Activated T-helper 17 cell treated with anti-CD3 and anti-CD28 coated beads, Interleukin-2, amount 50 U/mL, for 72 hours (primary cell): ENCODE data around the gene OR10A4. TPM values are rescaled to one million over a fixed set of nuclear protein-coding genes. Genes with fewer than 3 reads are reported as not detected.
"Not testable (repeated sequence)": the region's sequence is repeated elsewhere in the genome, so short reads cannot be mapped to it uniquely, and the experiment has no call there.

Source experiments
- ATAC-seq: fragments of 150-1000 bp; cut with Tn5 transposase; replicated peaks from 2 replicates; pipeline ENCODE4 v1.10.0; 2021; ENCODE audit warnings: mild to moderate bottlenecking, moderate library complexity
- H3K27ac Mint-ChIP-seq: one replicate; pipeline ENCODE4 v1.8.0; 2022; ENCODE audit warnings: mixed read lengths
- H3K27me3 Mint-ChIP-seq: one replicate; pipeline ENCODE4 v1.8.0; 2022; ENCODE audit warnings: mixed read lengths
- H3K36me3 Mint-ChIP-seq: one replicate; pipeline ENCODE4 v1.8.0; 2022; ENCODE audit warnings: low read depth, mild to moderate bottlenecking, mixed read lengths
- H3K4me1 Mint-ChIP-seq: one replicate; pipeline ENCODE4 v1.8.0; 2022; ENCODE audit warnings: mixed read lengths
- H3K4me3 Mint-ChIP-seq: one replicate; pipeline ENCODE4 v1.8.0; 2022; ENCODE audit warnings: mild to moderate bottlenecking, mixed read lengths
- H3K9me3 Mint-ChIP-seq: one replicate; pipeline ENCODE4 v1.8.0; 2022; ENCODE audit warnings: mixed read lengths
- total RNA-seq, 2 donors: library from RNA; stranded (reverse); gene quantifications; one replicate each; pipeline ENCODE4 v1.2.3, GENCODE V29; 2022

The OR10A4 gene, protein sequence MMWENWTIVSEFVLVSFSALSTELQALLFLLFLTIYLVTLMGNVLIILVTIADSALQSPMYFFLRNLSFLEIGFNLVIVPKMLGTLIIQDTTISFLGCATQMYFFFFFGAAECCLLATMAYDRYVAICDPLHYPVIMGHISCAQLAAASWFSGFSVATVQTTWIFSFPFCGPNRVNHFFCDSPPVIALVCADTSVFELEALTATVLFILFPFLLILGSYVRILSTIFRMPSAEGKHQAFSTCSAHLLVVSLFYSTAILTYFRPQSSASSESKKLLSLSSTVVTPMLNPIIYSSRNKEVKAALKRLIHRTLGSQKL
- not detected for total RNA-seq

GRCh38 chr11:6876325-6876724, at the start of gene OR10A4:
Gene OR10A4, plus strand, starts transcription at chr11:6876625. Its CDS starts 23 bp downstream, at chr11:6876648.
- ATAC-seq = no peak
- H3K9me3 Mint-ChIP-seq = no peaks in the 10 kb centered on the region
- H3K36me3 Mint-ChIP-seq = no peaks in the 10 kb centered on the region
- H3K27ac Mint-ChIP-seq = no peak within 1 kb of the TSS
- peaks cover 24% of the 10 kb centered on the region for H3K27me3 Mint-ChIP-seq
- H3K4me3 Mint-ChIP-seq = no peak within 1 kb of the TSS
- no peaks in the 10 kb centered on the region for H3K4me1 Mint-ChIP-seq

- Mint-ChIP-seq H3K27me3 (peaks cover 30% of the 10 kb centered on the region), H3K9me3 (no peaks in the 10 kb centered on the region), H3K27ac (no peak overlapping the region), H3K4me3 (no peak overlapping the region), H3K36me3 (no peaks in the 10 kb centered on the region), H3K4me1 (no peaks in the 10 kb centered on the region)
- ATAC-seq = no peak
Observed at GRCh38 chr11:6828103-6828502, 48.3 kb upstream of the OR10A4 start.

GRCh38 chr11:6833356-6833755, 43.1 kb upstream of the OR10A4 start:
- H3K36me3 Mint-ChIP-seq = no peaks in the 10 kb centered on the region
- H3K27me3 Mint-ChIP-seq = peaks cover 16% of the 10 kb centered on the region
- no peaks in the 10 kb centered on the region for H3K4me1 Mint-ChIP-seq
- no peak overlapping the region for H3K4me3 Mint-ChIP-seq
- no peak overlapping the region for H3K27ac Mint-ChIP-seq
- H3K9me3 Mint-ChIP-seq = no peaks in the 10 kb centered on the region
- ATAC-seq = no peak

DNA sequence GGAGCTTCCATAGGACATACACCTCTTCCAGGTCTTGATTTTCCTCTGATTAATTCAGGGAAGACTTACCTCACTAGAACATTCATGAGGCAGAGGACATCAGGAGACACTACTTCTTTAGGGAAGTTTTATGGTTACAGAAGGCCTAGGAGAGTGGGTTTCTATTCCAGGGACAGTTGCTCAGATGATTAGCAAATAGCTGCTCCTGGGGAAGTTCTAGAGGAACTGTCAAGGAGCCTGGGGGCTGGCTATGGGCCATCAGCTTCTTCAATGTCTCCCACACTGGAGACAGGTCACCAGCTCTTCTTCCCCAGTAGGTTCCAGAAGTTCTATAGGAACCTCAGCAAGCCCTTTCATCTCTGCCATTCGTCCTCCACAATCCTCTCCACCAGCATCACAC, 42.4 kb upstream of the OR10A4 start:
- Mint-ChIP-seq H3K27ac (no peak overlapping the region), H3K36me3 (no peaks in the 10 kb centered on the region), H3K9me3 (no peaks in the 10 kb centered on the region), H3K27me3 (peaks cover 12% of the 10 kb centered on the region), H3K4me3 (no peak overlapping the region), H3K4me1 (no peaks in the 10 kb centered on the region)
- no peak for ATAC-seq

DNA sequence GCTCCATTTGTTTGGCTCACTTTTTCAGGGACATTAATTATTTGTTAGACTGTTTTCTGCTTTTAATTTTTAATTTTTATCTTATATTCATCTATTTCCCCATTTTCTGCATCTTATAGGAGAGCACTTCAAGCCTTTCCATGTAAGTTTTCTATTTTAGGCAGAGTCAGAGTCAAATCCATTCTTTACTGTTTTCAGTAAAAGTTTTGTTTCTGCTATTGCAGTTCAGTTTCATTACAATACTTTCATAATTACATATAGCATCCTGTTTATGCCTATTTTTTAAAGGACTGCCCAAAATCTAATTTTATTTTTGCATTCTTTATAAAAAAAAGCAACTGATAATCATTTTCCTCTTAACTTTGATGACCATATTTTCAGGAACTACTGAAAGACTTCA, 34.7 kb upstream of the OR10A4 start:
- no peak overlapping the region for H3K27ac Mint-ChIP-seq
- H3K4me1 Mint-ChIP-seq = no peaks in the 10 kb centered on the region
- H3K9me3 Mint-ChIP-seq = no peaks in the 10 kb centered on the region
- H3K36me3 Mint-ChIP-seq = no peaks in the 10 kb centered on the region
- no peak overlapping the region for H3K4me3 Mint-ChIP-seq
- peaks cover 25% of the 10 kb centered on the region for H3K27me3 Mint-ChIP-seq
- ATAC-seq = no peak

DNA sequence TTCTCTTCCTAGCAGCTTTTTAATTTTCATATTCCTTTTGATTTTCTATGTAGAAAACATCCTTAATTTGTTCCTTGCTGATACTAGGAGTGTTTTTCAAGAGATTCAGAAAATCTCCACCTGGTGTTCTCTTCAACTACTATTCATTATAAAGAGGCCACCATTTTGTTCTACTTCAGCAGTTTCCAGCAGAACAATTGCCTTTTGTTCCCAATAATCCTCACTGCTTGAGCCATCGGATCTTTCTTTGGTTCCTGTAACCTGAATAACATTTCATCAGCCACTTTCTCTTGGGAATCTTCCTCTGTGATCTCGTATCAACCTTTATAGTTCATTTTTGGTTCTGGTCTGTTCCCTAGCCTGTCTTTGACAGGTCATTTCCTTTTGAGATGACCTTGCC, 32.8 kb upstream of the OR10A4 start:
- Mint-ChIP-seq H3K9me3 (no peaks in the 10 kb centered on the region), H3K27ac (no peak overlapping the region), H3K36me3 (no peaks in the 10 kb centered on the region), H3K4me3 (no peak overlapping the region), H3K4me1 (no peaks in the 10 kb centered on the region), H3K27me3 (peaks cover 37% of the 10 kb centered on the region)
- no peak for ATAC-seq

- Mint-ChIP-seq H3K4me3 (no peak overlapping the region), H3K4me1 (no peaks in the 10 kb centered on the region)
- no peak for ATAC-seq
Observed at GRCh38 chr11:6844356-6844755, 32.1 kb upstream of the OR10A4 start.

GRCh38 chr11:6845383-6845782, 31.0 kb upstream of the OR10A4 start, which contains the start of gene OR10A5:
Gene OR10A5, plus strand, starts transcription at chr11:6845683. Its CDS starts 0 bp downstream, at chr11:6845683.
- Mint-ChIP-seq H3K4me1 (no peaks in the 10 kb centered on the region), H3K4me3 (no peak within 1 kb of the TSS), H3K27me3 (peaks cover 37% of the 10 kb centered on the region), H3K36me3 (no peaks in the 10 kb centered on the region), H3K27ac (no peak within 1 kb of the TSS), H3K9me3 (no peaks in the 10 kb centered on the region)
- no peak for ATAC-seq

More at GRCh38 chr11:6844356-6844755, 32.1 kb upstream of the OR10A4 start:
- Mint-ChIP-seq H3K27ac (no peak overlapping the region), H3K36me3 (no peaks in the 10 kb centered on the region), H3K9me3 (no peaks in the 10 kb centered on the region), H3K27me3 (peaks cover 37% of the 10 kb centered on the region)

DNA sequence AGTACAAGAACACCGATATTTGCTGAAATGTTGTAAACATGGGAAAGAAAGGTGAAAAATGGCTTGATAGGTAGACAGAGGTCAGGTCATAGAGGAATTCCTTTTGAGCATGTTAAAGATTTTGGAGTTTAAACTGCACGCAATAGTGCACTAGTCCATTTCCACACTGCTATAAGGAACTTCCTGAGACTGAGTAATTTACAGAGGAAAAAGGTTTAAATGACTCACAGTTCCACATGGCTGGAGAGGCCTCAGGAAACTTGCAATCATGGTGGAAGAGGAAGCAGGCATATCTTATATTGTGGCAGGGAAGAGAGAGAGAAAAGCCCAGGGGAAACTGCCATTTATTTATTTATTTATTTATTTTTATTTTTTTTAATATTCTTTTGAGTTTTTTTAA, 25.9 kb upstream of the OR10A4 start:
- H3K27ac Mint-ChIP-seq = no peak overlapping the region
- no peak overlapping the region for H3K4me3 Mint-ChIP-seq
- no peaks in the 10 kb centered on the region for H3K9me3 Mint-ChIP-seq
- no peak for ATAC-seq
- no peaks in the 10 kb centered on the region for H3K36me3 Mint-ChIP-seq
- H3K4me1 Mint-ChIP-seq = no peaks in the 10 kb centered on the region
- H3K27me3 Mint-ChIP-seq = peaks cover 19% of the 10 kb centered on the region

DNA sequence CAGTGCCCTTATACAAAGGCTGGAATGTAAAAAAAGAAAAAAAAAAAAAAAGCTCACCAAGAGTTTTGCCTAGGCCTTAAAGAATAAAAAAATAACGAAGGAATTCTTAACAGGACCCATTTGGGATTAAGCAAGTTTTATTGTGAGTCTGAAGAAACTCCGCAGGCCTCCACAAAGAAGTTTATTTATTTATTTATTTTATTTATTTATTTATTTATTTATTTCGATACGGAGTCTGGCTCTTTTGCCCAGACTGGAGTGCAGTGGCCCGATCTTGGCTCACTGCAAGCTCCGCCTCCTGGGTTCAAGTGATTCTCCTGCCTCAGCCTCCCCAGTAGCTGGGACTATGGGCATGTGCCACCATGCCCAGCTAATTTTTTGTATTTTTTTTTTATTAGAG, 21.6 kb upstream of the OR10A4 start:
- not testable (repeated sequence) for ATAC-seq, H3K9me3 Mint-ChIP-seq, H3K36me3 Mint-ChIP-seq, H3K27me3 Mint-ChIP-seq, H3K4me3 Mint-ChIP-seq, H3K4me1 Mint-ChIP-seq, H3K27ac Mint-ChIP-seq

DNA sequence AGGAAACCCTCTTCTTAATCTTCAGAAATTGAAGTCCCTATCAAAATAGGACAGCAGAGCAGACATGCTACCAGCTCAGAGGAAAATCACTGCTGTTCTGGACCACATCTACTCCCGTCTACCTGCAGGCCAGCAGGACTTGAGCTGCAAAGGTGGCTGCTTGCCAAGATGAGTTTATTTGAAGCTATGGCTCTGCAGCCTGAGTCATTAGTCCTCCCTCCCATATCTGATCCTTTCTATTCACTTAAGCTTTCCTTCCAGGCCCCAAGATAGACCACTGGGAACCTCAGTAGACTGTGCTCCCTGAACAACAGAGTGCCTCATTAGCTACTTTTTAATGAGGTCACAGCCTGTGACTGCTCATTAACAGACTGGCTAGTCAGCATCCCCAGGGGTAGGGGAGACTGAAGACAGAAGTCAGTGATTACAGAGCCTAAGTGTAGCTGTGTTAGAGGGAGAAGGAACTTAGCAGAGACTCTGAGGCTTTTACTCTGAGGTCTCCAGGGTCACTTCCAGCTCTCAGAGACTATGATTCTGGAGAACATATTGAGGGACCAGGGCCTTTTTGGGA, 20.4 kb upstream of the OR10A4 start:
- peaks cover 6% of the 10 kb centered on the region for H3K9me3 Mint-ChIP-seq
- no peaks in the 10 kb centered on the region for H3K36me3 Mint-ChIP-seq
- ATAC-seq = no peak
- H3K4me3 Mint-ChIP-seq = no peak overlapping the region
- H3K27me3 Mint-ChIP-seq = peaks cover 17% of the 10 kb centered on the region
- peaks cover 6% of the 10 kb centered on the region for H3K4me1 Mint-ChIP-seq
- H3K27ac Mint-ChIP-seq = no peak overlapping the region

GRCh38 chr11:6856871-6857270, 19.6 kb upstream of the OR10A4 start:
- peaks cover 6% of the 10 kb centered on the region for H3K4me1 Mint-ChIP-seq
- ATAC-seq = peak; percentile 96
- H3K9me3 Mint-ChIP-seq = peaks cover 6% of the 10 kb centered on the region
- H3K27ac Mint-ChIP-seq = no peak overlapping the region
- H3K27me3 Mint-ChIP-seq = peaks cover 19% of the 10 kb centered on the region
- H3K4me3 Mint-ChIP-seq = no peak overlapping the region
- no peaks in the 10 kb centered on the region for H3K36me3 Mint-ChIP-seq

DNA sequence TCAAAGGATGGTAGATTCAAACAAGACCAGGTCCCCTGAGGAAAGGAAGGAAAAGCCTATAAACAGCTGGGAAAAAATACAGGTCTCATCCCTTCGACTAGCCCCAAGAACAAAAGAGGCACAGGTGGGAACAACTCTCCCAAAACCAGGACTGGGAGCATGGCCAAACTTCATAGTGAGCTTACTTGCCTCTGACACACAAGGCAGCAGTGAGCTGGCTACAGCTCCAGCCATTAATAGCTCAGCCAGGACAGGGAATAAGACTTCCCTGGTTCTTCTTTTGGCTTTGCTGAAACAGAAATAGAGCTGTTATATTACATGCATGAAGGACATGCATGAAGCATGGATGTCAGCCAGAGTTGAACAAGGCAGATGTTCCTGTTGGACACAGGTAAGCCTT, 13.5 kb upstream of the OR10A4 start, which contains the start of gene OR10A2:
TSS of gene OR10A2 (plus strand) at position 97 of the 400 bp plus-strand sequence. CDS start 6,698 bp downstream, outside the sequence.
- no peak for ATAC-seq
- H3K36me3 Mint-ChIP-seq = no peaks in the 10 kb centered on the region
- H3K4me1 Mint-ChIP-seq = no peaks in the 10 kb centered on the region
- no peak within 1 kb of the TSS for H3K4me3 Mint-ChIP-seq
- H3K27me3 Mint-ChIP-seq = peaks cover 19% of the 10 kb centered on the region
- peaks cover 6% of the 10 kb centered on the region for H3K9me3 Mint-ChIP-seq
- no peak within 1 kb of the TSS for H3K27ac Mint-ChIP-seq

DNA sequence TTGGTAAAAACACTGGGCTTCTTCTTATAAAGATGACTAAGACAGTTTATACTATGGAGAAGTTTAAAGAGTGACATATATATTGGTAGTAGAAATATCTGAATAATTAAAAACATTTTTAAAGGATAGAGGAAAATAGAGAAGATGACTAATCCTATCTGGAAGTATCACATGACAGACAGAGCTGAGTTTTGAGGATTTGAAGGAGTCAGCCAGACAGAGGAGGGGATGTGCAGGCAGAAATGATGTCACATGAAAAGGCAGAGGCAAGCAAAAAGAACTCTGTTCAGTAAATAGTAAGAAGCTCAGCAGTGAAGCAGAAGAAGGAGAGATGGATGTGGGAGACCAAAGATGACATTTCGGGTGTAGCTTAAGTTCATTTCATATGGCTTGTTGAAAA, 12.0 kb upstream of the OR10A4 start:
- Mint-ChIP-seq H3K4me3 (no peak overlapping the region), H3K27ac (no peak overlapping the region)

GRCh38 chr11:6871278-6871677, 5.1 kb upstream of the OR10A4 start:
- H3K27ac Mint-ChIP-seq = no peak overlapping the region
- H3K4me3 Mint-ChIP-seq = no peak overlapping the region
- H3K27me3 Mint-ChIP-seq = peaks cover 13% of the 10 kb centered on the region
- no peaks in the 10 kb centered on the region for H3K36me3 Mint-ChIP-seq
- H3K9me3 Mint-ChIP-seq = no peaks in the 10 kb centered on the region
- H3K4me1 Mint-ChIP-seq = no peaks in the 10 kb centered on the region
- ATAC-seq = no peak

More for the DNA sequence above, 12.0 kb upstream of the OR10A4 start:
- Mint-ChIP-seq H3K4me1 (no peaks in the 10 kb centered on the region), H3K9me3 (peaks cover 5% of the 10 kb centered on the region), H3K36me3 (no peaks in the 10 kb centered on the region), H3K27me3 (peaks cover 17% of the 10 kb centered on the region)
- no peak for ATAC-seq
